WERI-Rb-1 (cell line): ENCODE results near the gene AP1M1.

ENCODE experiments used
- DNase-seq: peaks from one replicate; pipeline ENCODE4 v3.0.0-alpha.2; 2020
- H3K27ac ChIP-seq: fragments of 250-450 bp; sonication (Bioruptor Pico); 2 replicates; pipeline ENCODE4 v1.5.1; 2020; ENCODE audit warnings: mild to moderate bottlenecking, moderate library complexity
- H3K27me3 ChIP-seq: fragments of 250-450 bp; sonication (Bioruptor Pico); 2 replicates; pipeline ENCODE4 v1.5.1; 2021; ENCODE audit warnings: mild to moderate bottlenecking, low read depth, moderate library complexity; ENCODE audit not compliant: insufficient read depth, severe bottlenecking
- H3K36me3 ChIP-seq: fragments of 250-450 bp; sonication (Bioruptor Pico); 2 replicates; pipeline ENCODE4 v1.5.1; 2020; ENCODE audit warnings: mild to moderate bottlenecking, moderate library complexity
- H3K4me3 ChIP-seq: 2 replicates; pipeline ENCODE4 v1.5.1; 2011; ENCODE audit warnings: low read depth, mild to moderate bottlenecking, control low read depth, low read length
- H3K9me3 ChIP-seq: fragments of 250-450 bp; sonication (Bioruptor Pico); 2 replicates; pipeline ENCODE4 v1.5.1; 2021; ENCODE audit warnings: mild to moderate bottlenecking, moderate library complexity; ENCODE audit not compliant: severe bottlenecking
- CTCF ChIP-seq: IDR thresholded peaks from 2 replicates; pipeline ENCODE4 v1.5.1; 2011; ENCODE audit warnings: low read depth, mild to moderate bottlenecking, control low read depth, inconsistent platforms, low read length

Gene AP1M1

GRCh38 chr19:16290692-16291091 is 93.0 kb downstream of the AP1M1 start:
- no peak for TF ChIP-seq CTCF
- DNase-seq, result no peak
- Histone ChIP-seq H3K27ac (no peak overlapping the region), H3K9me3 (no peaks in the 10 kb centered on the region), H3K4me3 (no peak overlapping the region), H3K36me3 (no peaks in the 10 kb centered on the region), H3K27me3 (no peaks in the 10 kb centered on the region)

GRCh38 chr19:16293118-16294091 is 95.7 kb downstream of the AP1M1 start:
- no peak for TF ChIP-seq CTCF
- no peak overlapping the region for H3K27ac ChIP-seq
- no peak overlapping the region for H3K4me3 ChIP-seq
- no peaks in the 10 kb centered on the region for H3K36me3 ChIP-seq
- no peak for DNase-seq
- H3K9me3 ChIP-seq, result no peaks in the 10 kb centered on the region
- H3K27me3 ChIP-seq, result no peaks in the 10 kb centered on the region

- no peak for TF ChIP-seq CTCF
- H3K36me3 ChIP-seq, result no peaks in the 10 kb centered on the region
- no peak overlapping the region for H3K4me3 ChIP-seq
- H3K27ac ChIP-seq, result no peak overlapping the region
- no peak for DNase-seq
- no peaks in the 10 kb centered on the region for H3K27me3 ChIP-seq
- no peaks in the 10 kb centered on the region for H3K9me3 ChIP-seq
Measured at GRCh38 chr19:16295057-16295456, 97.3 kb downstream of the AP1M1 start.
